Thyroid gland (tissue), 4 donors: ENCODE data around the gene FOXP1.

Experiments
- POLR2A ChIP-seq, 2 donors: fragments of 450-650 bp; IDR thresholded peaks; one replicate each; pipeline ENCODE4 v1.6.1; 2017; ENCODE audit warnings: antibody characterized with exemption in 2 of 2, mild to moderate bottlenecking in 2 of 2, moderate library complexity in 1 of 2
- TF ChIP-seq, protein P1 (sequence below), 6 experiments: fragments of 200-600 bp in 3 of 6; fragments of 450-650 bp in 3 of 6; sonication (generic) in 3 of 6; IDR thresholded peaks; one replicate each; pipeline ENCODE4 v1.5.1; 2016 to 2019; ENCODE audit warnings: antibody characterized with exemption in 6 of 6, mild to moderate bottlenecking in 2 of 6, inconsistent platforms in 1 of 6, moderate library complexity in 1 of 6

DNA sequence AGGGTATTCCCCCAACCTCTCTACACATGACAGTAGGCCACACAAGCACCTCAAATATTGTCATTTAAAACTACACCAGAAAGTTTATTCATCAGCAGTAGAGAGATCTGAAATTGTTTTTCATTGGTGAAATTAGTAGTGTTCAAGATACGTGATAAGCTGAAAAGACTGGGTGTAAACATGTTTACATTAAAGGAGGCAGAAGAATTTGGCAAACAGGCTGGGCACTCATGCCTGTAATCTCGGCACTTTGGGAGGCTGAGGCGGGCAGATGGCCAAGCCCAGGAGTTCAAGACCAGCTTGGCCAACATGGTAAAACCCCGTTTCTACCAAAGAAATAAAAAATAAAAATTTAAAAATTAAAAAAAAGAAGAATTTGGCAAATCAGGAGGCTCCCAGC is 255.6 kb downstream of the FOXP1 start:
- TF ChIP-seq POLR2A (IDR thresholded peaks at IDR 0.05) = no peak
- TF ChIP-seq, protein P1, sequence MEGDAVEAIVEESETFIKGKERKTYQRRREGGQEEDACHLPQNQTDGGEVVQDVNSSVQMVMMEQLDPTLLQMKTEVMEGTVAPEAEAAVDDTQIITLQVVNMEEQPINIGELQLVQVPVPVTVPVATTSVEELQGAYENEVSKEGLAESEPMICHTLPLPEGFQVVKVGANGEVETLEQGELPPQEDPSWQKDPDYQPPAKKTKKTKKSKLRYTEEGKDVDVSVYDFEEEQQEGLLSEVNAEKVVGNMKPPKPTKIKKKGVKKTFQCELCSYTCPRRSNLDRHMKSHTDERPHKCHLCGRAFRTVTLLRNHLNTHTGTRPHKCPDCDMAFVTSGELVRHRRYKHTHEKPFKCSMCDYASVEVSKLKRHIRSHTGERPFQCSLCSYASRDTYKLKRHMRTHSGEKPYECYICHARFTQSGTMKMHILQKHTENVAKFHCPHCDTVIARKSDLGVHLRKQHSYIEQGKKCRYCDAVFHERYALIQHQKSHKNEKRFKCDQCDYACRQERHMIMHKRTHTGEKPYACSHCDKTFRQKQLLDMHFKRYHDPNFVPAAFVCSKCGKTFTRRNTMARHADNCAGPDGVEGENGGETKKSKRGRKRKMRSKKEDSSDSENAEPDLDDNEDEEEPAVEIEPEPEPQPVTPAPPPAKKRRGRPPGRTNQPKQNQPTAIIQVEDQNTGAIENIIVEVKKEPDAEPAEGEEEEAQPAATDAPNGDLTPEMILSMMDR (IDR thresholded peaks at IDR 0.05) = no peak
